Measurements from ENCODE around the gene BEST2.

The BEST2 gene

GRCh38 chr19:12772323-12772722, 20.7 kb downstream of the BEST2 start:
- no peak for DNase-seq

- DNase-seq: no peak
Measured at GRCh38 chr19:12773571-12773970, 22.0 kb downstream of the BEST2 start.

GRCh38 chr19:12774588-12775555, 23.3 kb downstream of the BEST2 start, which contains the start of gene HOOK2:
HOOK2 (minus strand) TSS chr19:12775552; CDS start chr19:12775449, 103 bp downstream.
- DNase-seq: no peak

- peak; percentile 76 for DNase-seq
Measured at GRCh38 chr19:12777217-12778016, 25.8 kb downstream of the BEST2 start.

GRCh38 chr19:12778017-12778904, 26.7 kb downstream of the BEST2 start:
- peak; percentile 38 for DNase-seq

- DNase-seq: no peak
Measured at GRCh38 chr19:12778905-12779161, 27.2 kb downstream of the BEST2 start.

- no peak for DNase-seq
Measured at GRCh38 chr19:12779162-12779993, 27.8 kb downstream of the BEST2 start.

GRCh38 chr19:12782174-12782423, 30.5 kb downstream of the BEST2 start:
- DNase-seq: no peak

- peak; percentile 99 for DNase-seq
Measured at GRCh38 chr19:12782424-12783290, 31.1 kb downstream of the BEST2 start.

- DNase-seq: no peak
Measured at GRCh38 chr19:12783291-12783848, 31.8 kb downstream of the BEST2 start.

- no peak for DNase-seq
Measured at GRCh38 chr19:12783849-12784393, 32.3 kb downstream of the BEST2 start.

- peak; percentile 39 for DNase-seq
Measured at GRCh38 chr19:12784394-12784870, 32.8 kb downstream of the BEST2 start.

- peak; percentile 66 for DNase-seq
Measured at GRCh38 chr19:12784871-12785430, 33.4 kb downstream of the BEST2 start.

- peak; percentile 14 for DNase-seq
Measured at GRCh38 chr19:12785431-12786031, 33.9 kb downstream of the BEST2 start.

GRCh38 chr19:12786141-12786870, 34.7 kb downstream of the BEST2 start:
- DNase-seq: no peak

- no peak for DNase-seq
Measured at GRCh38 chr19:12786952-12787351, 35.4 kb downstream of the BEST2 start.

GRCh38 chr19:12787458-12787857, 35.9 kb downstream of the BEST2 start:
- DNase-seq: no peak

GRCh38 chr19:12788042-12788681, 36.6 kb downstream of the BEST2 start:
- no peak for DNase-seq
